ENCODE results near the gene DCLK1.

The DCLK1 gene

GRCh38 chr13:35865341-35866240 lies 265.6 kb downstream of the DCLK1 start:
- Histone ChIP-seq H3K27me3 (replicated peaks; ENCODE audit: control insufficient read depth, insufficient read depth, low read length) (no peaks in the 10 kb centered on the region), H3K4me3 (replicated peaks; ENCODE audit: low read depth, low read length) (no peak overlapping the region), H3K36me3 (ENCODE audit: control insufficient read depth, insufficient read depth, low read length) (no peaks in the 10 kb centered on the region)
- TF ChIP-seq CTCF (IDR thresholded peaks at IDR 0.05; ENCODE audit: insufficient read depth, low read length, poor library complexity, severe bottlenecking), result no peak
- DNase-seq (ENCODE audit: extremely low read depth, insufficient read length), result no peak

DNA sequence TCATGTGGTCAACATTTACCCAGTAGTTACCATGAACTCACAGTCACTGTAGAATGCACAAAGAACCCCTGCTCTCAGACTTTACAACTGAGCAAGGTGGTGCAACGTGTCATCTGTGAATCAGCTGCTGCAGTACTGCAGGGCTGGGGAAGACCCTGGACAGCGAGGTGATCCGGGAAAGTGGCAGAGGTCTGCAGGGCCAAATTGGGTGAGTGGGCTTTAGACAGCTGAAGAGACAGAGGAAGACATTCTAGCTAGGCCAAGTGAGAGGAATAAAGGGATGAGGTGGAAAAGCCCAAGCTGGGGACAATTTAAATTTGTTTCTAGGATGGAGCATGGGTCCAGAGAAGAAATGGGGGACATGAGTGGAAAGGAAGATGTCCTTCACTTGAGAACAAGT lies 270.5 kb downstream of the DCLK1 start:
- TF ChIP-seq CTCF (IDR thresholded peaks at IDR 0.05; ENCODE audit: insufficient read depth, low read length, poor library complexity, severe bottlenecking), result no peak
- Histone ChIP-seq H3K4me3 (replicated peaks; ENCODE audit: low read depth, low read length) (no peak overlapping the region), H3K27me3 (replicated peaks; ENCODE audit: control insufficient read depth, insufficient read depth, low read length) (no peaks in the 10 kb centered on the region), H3K36me3 (ENCODE audit: control insufficient read depth, insufficient read depth, low read length) (no peaks in the 10 kb centered on the region)
- no peak for DNase-seq (ENCODE audit: extremely low read depth, insufficient read length)

DNA sequence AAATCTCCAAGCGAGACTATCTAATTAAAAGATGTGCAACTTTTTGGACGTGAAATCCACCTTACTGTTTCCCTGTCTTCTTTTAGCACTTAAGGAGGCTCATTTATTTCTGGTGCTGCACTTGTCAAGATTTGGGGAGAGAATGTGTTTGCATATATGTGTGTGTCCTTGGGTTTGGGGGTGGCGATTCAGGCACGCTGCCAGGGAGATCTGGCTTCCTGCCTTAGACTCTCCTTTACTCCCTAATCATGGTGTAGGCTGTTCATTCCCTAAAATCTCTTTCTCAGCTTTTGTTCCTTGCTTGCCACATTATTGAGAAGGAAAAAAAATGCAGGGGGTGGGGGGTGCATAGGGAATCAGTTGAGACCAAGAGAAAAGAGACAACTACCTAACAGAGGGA lies 271.2 kb downstream of the DCLK1 start:
- no peak for DNase-seq (ENCODE audit: extremely low read depth, insufficient read length)
- no peak for TF ChIP-seq CTCF (IDR thresholded peaks at IDR 0.05; ENCODE audit: insufficient read depth, low read length, poor library complexity, severe bottlenecking)
- no peaks in the 10 kb centered on the region for H3K36me3 ChIP-seq (ENCODE audit: control insufficient read depth, insufficient read depth, low read length)
- H3K27me3 ChIP-seq (replicated peaks; ENCODE audit: control insufficient read depth, insufficient read depth, low read length), result no peaks in the 10 kb centered on the region
- no peak overlapping the region for H3K4me3 ChIP-seq (replicated peaks; ENCODE audit: low read depth, low read length)

- Histone ChIP-seq H3K27me3 (replicated peaks; ENCODE audit: control insufficient read depth, insufficient read depth, low read length) (no peaks in the 10 kb centered on the region), H3K36me3 (ENCODE audit: control insufficient read depth, insufficient read depth, low read length) (no peaks in the 10 kb centered on the region), H3K4me3 (replicated peaks; ENCODE audit: low read depth, low read length) (no peak overlapping the region)
- no peak for DNase-seq (ENCODE audit: extremely low read depth, insufficient read length)
- TF ChIP-seq CTCF (IDR thresholded peaks at IDR 0.05; ENCODE audit: insufficient read depth, low read length, poor library complexity, severe bottlenecking), result no peak
These were observed 272.5 kb downstream of the DCLK1 start for GRCh38 chr13:35858665-35859064.

GRCh38 chr13:35857769-35858168 lies 273.4 kb downstream of the DCLK1 start:
- H3K27me3 ChIP-seq (replicated peaks; ENCODE audit: control insufficient read depth, insufficient read depth, low read length), result no peaks in the 10 kb centered on the region
- H3K36me3 ChIP-seq (ENCODE audit: control insufficient read depth, insufficient read depth, low read length), result no peaks in the 10 kb centered on the region
- no peak overlapping the region for H3K4me3 ChIP-seq (replicated peaks; ENCODE audit: low read depth, low read length)
- DNase-seq (ENCODE audit: extremely low read depth, insufficient read length), result no peak
- TF ChIP-seq CTCF (IDR thresholded peaks at IDR 0.05; ENCODE audit: insufficient read depth, low read length, poor library complexity, severe bottlenecking), result no peak

Measured in GM06990 (cell line).